Adrenal gland (tissue), 19 donors: ENCODE measurements around the gene DUSP18. TPM values are rescaled to one million over a fixed set of nuclear protein-coding genes. Genes with fewer than 3 reads are reported as not detected.
"Not testable (repeated sequence)": the region's sequence is repeated elsewhere in the genome, so short reads cannot be mapped to it uniquely, and the experiment has no call there.

ENCODE experiments used
- DNase-seq, 7 donors: peaks; one replicate each; pipeline ENCODE4 v3.0.0-alpha.2; 2019 to 2020
- H3K27ac ChIP-seq, 5 donors: fragments of 200-600 bp; sonication (generic) in 4 of 5; 1 replicate in 3 of 5; 2 replicates in 2 of 5; pipeline versions ENCODE4 v1.5.1 to v1.8.0; 2016 to 2020; ENCODE audit warnings: mild to moderate bottlenecking in 1 of 5
- H3K27me3 ChIP-seq: fragments of 200-600 bp; 2 replicates; pipeline ENCODE4 v1.8.0; 2021
- H3K36me3 ChIP-seq, 2 donors: fragments of 200-600 bp; replicated peaks in 1 of 2; 1 replicate in 1 of 2; 2 replicates in 1 of 2; pipeline versions ENCODE4 v1.5.1 to v1.8.0; 2018 to 2022
- H3K4me1 ChIP-seq, 2 donors: fragments of 200-600 bp; replicated peaks in 1 of 2; 1 replicate in 1 of 2; 2 replicates in 1 of 2; pipeline versions ENCODE4 v1.5.1 to v1.8.0; 2018 to 2021
- H3K4me3 ChIP-seq, 4 donors: fragments of 200-600 bp; sonication (generic) in 3 of 4; one replicate each; pipeline ENCODE4 v1.5.1; 2016 to 2018
- H3K9me3 ChIP-seq, 3 donors: fragments of 200-600 bp; sonication (generic) in 1 of 3; replicated peaks in 1 of 3; 1 replicate in 2 of 3; 2 replicates in 1 of 3; pipeline versions ENCODE4 v1.5.1 to v1.8.0; 2016 to 2021
- POLR2A ChIP-seq, 2 donors: fragments of 450-650 bp; IDR thresholded peaks; one replicate each; pipeline ENCODE4 v1.6.1; 2017; ENCODE audit warnings: antibody characterized with exemption in 2 of 2, mild to moderate bottlenecking in 2 of 2, moderate library complexity in 1 of 2
- WGBS, 4 donors: extraction: QIAGEN DNeasy Blood & Tissue Kit in 2 of 4; methylation state at CpG; one replicate each; pipeline versions ENCODE4 v1.1.5 to v1.1.7; 2013 to 2017; 5-methylcytosine and 5-hydroxymethylcytosine counted together
- intact Hi-C, 2 donors: fragments of 100-400 bp; cut with DNase I; formaldehyde crosslinking; loops; one replicate each; pipeline versions ENCODE4 v1.14.1 to v1.15.0; 2022 to 2023
- long read RNA-seq, 10 donors: library from polyadenylated mRNA in 3 of 10; unstranded in 2 of 10; stranded (forward) in 1 of 10; transcript quantifications; one replicate each; pipeline ENCODE4 v2.0.0 and lab custom pipeline, GENCODE V29; 2021 to 2026
- polyA plus RNA-seq, 3 donors: library from polyadenylated mRNA; stranded (reverse); fragments of 200-250 nt in 2 of 3; fragments of 350-450 nt in 1 of 3; fragmentation: Illumina TruSeq in 1 of 3; extraction: RNeasy Lipid Tissue Mini Kit (QIAGEN cat#74804) in 1 of 3; gene quantifications; one replicate each; pipeline ENCODE4 v1.2.3, GENCODE V29; 2013 to 2014
- total RNA-seq, 9 donors: library from RNA; depleted of rRNA in 4 of 9; stranded (reverse); fragments of >200 nt in 4 of 9; fragments of 120-200 nt in 1 of 9; fragmentation: NEBNext Ultra II Directional in 1 of 9; extraction: Animal tissue kit (Norgen Biotek cat#: 25700) in 1 of 9; gene quantifications; one replicate each; pipeline versions ENCODE4 v1.1.0 to v1.2.4, GENCODE V29; 2013 to 2023
- TF ChIP-seq, protein P1 (sequence below), 6 experiments: fragments of 450-650 bp in 4 of 6; fragments of 200-600 bp in 2 of 6; sonication (generic) in 1 of 6; IDR thresholded peaks; 1 replicate in 5 of 6; 2 replicates in 1 of 6; pipeline versions ENCODE4 v1.5.1 to v1.8.0; 2016 to 2021; ENCODE audit warnings: antibody characterized with exemption in 6 of 6, mild to moderate bottlenecking in 2 of 6, moderate library complexity in 1 of 6
- donor health status: healthy with polysubstance abuse.
- donor health status: Bipolar disorder and iron deficiency.
- donor health status: DM: yes; HTN: yes; CAD: no.
- donor health status: DM: no; HTN: no; CAD: no.
- donor health status: DM: no; HTN: no; CAD: no.
- donor health status: DM: yes; HTN: yes; CAD: no.

Gene DUSP18
- 1 to 10 TPM; 3.9 to 8.9 (median 6.2) TPM for total RNA-seq
- polyA plus RNA-seq = 1 to 10 TPM; 1.4 to 5.0 (median 3.8) TPM
- long read RNA-seq, donor 1, partial matches to known transcripts = 0 of 3 reads
- long read RNA-seq, donor 1, other reads (novel, unspliced or antisense) = 0 of 3 reads
- long read RNA-seq, donor 2, partial matches to known transcripts = 0 of 3 reads
- long read RNA-seq, donor 2, other reads (novel, unspliced or antisense) = 0 of 3 reads
- long read RNA-seq, donor 3, partial matches to known transcripts = 0 of 2 reads
- long read RNA-seq, donor 3, other reads (novel, unspliced or antisense) = 0 of 2 reads
- long read RNA-seq, donor 4, partial matches to known transcripts = 0 of 5 reads
- long read RNA-seq, donor 4, other reads (novel, unspliced or antisense) = 1 of 5 reads
- long read RNA-seq, donor 5, partial matches to known transcripts = 0 of 8 reads
- long read RNA-seq, donor 5, other reads (novel, unspliced or antisense) = 4 of 8 reads
- long read RNA-seq, donor 6, partial matches to known transcripts = 0 of 5 reads
- long read RNA-seq, donor 6, other reads (novel, unspliced or antisense) = 3 of 5 reads
- long read RNA-seq, donor 7, partial matches to known transcripts = 0 of 3 reads
- long read RNA-seq, donor 7, other reads (novel, unspliced or antisense) = 0 of 3 reads
- long read RNA-seq, donor 8, partial matches to known transcripts = 0 of 1 reads
- long read RNA-seq, donor 8, other reads (novel, unspliced or antisense) = 0 of 1 reads
- long read RNA-seq, donor 9, partial matches to known transcripts = 0 of 4 reads
- long read RNA-seq, donor 9, other reads (novel, unspliced or antisense) = 0 of 4 reads
- long read RNA-seq, donor 10 = 0 reads

DNA sequence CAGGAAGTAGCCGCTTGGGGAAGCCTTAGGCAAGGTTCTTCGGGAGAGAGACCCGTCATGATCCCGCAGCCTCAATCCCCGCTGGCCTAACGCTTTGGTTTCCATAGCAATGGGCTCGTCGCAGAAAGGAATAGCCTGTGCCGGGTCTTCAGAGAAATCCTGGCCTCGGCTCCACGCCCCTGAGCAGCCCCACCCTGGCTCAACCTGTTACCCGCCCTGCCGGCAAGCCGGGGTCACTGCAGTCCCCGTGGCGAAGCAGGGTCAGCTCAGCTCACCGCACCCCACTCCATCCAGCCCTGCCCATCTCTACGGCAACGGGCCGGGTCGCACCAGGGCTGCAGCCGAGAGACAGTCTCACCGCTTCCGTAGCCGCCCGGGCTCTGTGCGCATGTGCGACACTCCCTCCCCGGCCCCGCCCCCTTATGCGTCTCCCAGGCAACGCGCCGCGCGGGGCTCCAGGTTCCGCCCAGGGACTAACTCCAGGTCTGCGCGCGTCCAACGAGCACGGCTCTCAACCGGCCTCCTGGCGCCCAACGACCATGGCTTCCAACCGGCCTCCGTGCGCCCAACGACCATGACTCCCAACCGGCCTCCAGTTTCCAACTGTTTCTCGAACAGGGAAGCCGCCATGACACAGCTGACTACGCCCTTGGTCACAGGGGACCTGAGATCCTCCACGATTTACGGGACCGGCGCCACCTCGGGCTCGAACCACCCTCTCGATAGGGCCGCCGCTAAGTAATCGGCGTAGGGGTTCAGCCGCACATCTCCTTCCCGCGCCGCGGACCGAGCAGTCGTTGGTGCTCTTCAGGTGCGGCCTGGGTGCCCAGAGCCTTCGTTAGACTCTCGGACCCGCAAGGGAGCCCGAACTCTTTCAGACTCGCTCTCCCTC is at the start of gene DUSP18:
TSS of gene DUSP18 (minus strand) at position 382 of the 892 bp plus-strand sequence. CDS start 3,872 bp downstream, outside the sequence.
- intact Hi-C loops = no loop called here
- H3K4me3 ChIP-seq = peak within 1 kb of the TSS; percentile 27 to 69 (median 37)
- WGBS, 4 donors = 1 to 3% (median 2%) methylated on average over 7 to 77 of the region's 77 CpGs
- peak; percentile 90 to 97 (median 95) for DNase-seq
- peaks cover 0 to 4% of the 10 kb centered on the region in 2 donors for H3K4me1 ChIP-seq
- TF ChIP-seq POLR2A (IDR thresholded peaks at IDR 0.05) = peak in 1 of 2 donors; percentile 60
- TF ChIP-seq, protein P1, sequence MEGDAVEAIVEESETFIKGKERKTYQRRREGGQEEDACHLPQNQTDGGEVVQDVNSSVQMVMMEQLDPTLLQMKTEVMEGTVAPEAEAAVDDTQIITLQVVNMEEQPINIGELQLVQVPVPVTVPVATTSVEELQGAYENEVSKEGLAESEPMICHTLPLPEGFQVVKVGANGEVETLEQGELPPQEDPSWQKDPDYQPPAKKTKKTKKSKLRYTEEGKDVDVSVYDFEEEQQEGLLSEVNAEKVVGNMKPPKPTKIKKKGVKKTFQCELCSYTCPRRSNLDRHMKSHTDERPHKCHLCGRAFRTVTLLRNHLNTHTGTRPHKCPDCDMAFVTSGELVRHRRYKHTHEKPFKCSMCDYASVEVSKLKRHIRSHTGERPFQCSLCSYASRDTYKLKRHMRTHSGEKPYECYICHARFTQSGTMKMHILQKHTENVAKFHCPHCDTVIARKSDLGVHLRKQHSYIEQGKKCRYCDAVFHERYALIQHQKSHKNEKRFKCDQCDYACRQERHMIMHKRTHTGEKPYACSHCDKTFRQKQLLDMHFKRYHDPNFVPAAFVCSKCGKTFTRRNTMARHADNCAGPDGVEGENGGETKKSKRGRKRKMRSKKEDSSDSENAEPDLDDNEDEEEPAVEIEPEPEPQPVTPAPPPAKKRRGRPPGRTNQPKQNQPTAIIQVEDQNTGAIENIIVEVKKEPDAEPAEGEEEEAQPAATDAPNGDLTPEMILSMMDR (IDR thresholded peaks at IDR 0.05) = peak in 5 of 6 experiments; percentile 15 to 53 (median 28)
- peaks cover 0 to 14% of the 10 kb centered on the region in 2 donors for H3K36me3 ChIP-seq
- no peaks in the 10 kb centered on the region for H3K9me3 ChIP-seq
- peak within 1 kb of the TSS in 2 of 5 donors; percentile 28 to 45 for H3K27ac ChIP-seq
- no peaks in the 10 kb centered on the region for H3K27me3 ChIP-seq

DNA sequence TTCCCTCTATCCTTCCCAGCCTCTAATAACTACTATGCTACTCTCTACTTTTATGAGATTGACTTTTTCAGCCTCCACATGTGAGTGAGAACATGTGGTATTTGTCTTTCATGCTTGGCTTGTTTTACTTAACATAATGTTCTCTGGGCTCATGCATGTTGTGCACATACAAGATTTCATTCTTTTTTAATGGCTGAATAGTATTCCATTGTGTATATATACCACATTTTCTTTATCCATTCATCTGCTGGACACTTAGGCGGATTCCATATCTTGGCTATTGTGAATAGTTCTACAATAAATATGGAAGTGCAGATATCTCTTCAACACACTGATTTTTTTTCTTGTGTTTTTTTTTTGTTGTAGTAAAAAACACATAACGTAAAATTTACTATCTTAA is 46.4 kb upstream of the DUSP18 start:
- no peak overlapping the region for H3K4me3 ChIP-seq
- H3K27me3 ChIP-seq = no peaks in the 10 kb centered on the region
- H3K4me1 ChIP-seq = peaks cover 7 to 25% of the 10 kb centered on the region in 2 donors
- TF ChIP-seq, protein P1 (IDR thresholded peaks at IDR 0.05) = no peak
- no peak for TF ChIP-seq POLR2A (IDR thresholded peaks at IDR 0.05)
- WGBS, 4 donors = 91 to 99% (median 96%) methylated on average over 2 of the region's 2 CpGs
- H3K27ac ChIP-seq = no peak overlapping the region
- H3K9me3 ChIP-seq = no peaks in the 10 kb centered on the region
- no peaks in the 10 kb centered on the region for H3K36me3 ChIP-seq
- no peak for DNase-seq
- intact Hi-C loops = no loop called here

DNA sequence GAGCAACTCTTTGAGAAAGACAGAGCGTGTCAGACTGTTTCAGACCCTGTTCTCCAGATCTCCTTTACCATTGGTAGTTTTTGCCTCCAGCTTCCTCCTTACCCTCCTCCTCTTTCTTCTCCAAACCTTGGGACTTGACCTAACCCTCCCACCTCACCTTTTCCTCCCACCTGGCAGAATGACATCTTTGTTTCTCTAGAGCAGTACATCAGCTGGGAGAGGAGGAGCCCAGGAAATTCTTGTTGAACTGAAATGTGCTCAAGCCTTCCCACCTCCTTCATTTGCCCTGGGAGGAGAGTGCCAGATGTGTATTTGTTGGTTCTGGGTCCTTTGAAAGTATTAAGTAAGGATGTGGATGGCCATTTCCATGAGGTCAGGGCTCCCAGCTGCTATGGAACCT is 44.4 kb upstream of the DUSP18 start:
- Histone ChIP-seq H3K4me1 (peaks cover 0 to 5% of the 10 kb centered on the region in 2 donors), H3K27me3 (no peaks in the 10 kb centered on the region), H3K27ac (no peak overlapping the region), H3K36me3 (no peaks in the 10 kb centered on the region), H3K9me3 (no peaks in the 10 kb centered on the region), H3K4me3 (no peak overlapping the region)
- DNase-seq = no peak
- intact Hi-C loops = no loop called here
- TF ChIP-seq, protein P1 (IDR thresholded peaks at IDR 0.05) = no peak
- TF ChIP-seq POLR2A (IDR thresholded peaks at IDR 0.05) = no peak
- WGBS, 4 donors = 100% methylated on average over 1 of the region's 1 CpG

DNA sequence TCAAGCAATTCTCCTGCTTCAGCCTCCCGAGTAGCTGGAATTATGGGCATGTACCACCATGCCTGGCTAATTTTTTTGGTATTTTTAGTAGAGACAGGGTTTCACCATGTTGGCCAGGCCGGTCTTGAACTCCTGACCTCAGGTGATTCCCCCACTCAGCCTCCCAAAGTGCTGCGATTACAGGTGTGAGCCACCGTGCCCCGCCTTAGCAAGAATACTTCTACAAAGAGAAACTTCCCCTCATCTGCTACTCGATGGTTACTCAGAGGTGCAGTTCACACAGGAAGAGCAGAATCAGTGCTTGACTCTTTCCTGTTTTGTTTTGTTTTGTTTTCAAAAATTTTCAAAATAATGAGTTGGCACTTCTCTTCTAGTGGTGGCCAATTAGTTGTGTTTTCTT is 42.3 kb upstream of the DUSP18 start:
- intact Hi-C loops, H3K27me3 ChIP-seq, DNase-seq, H3K27ac ChIP-seq, H3K36me3 ChIP-seq, H3K4me3 ChIP-seq, H3K9me3 ChIP-seq: not testable (repeated sequence)
- WGBS, 4 donors = 80 to 92% (median 88%) methylated on average over 6 of the region's 6 CpGs
- H3K4me1 ChIP-seq = peaks cover 0 to 17% of the 10 kb centered on the region in 2 donors
